SU-DHL-6 (cell line): ENCODE results near the gene TP53AIP1.

Experiments
- H2AFZ ChIP-seq: fragments of 200-600 bp; sonication (generic); 2 replicates; pipeline ENCODE4 v1.6.1; 2014; ENCODE audit warnings: low read depth, mild to moderate bottlenecking, moderate library complexity, mixed read lengths, antibody characterized with exemption, low read length; ENCODE audit not compliant: severe bottlenecking
- H3F3A ChIP-seq: fragments of 200-600 bp; shearing (Covaris generic); 2 replicates; pipeline ENCODE4 v1.6.0; 2016; ENCODE audit warnings: antibody characterized with exemption, mild to moderate bottlenecking; ENCODE audit not compliant: insufficient read depth
- H3K27ac ChIP-seq: fragments of 200-600 bp; sonication (generic); 2 replicates; pipeline ENCODE4 v1.5.1; 2016; ENCODE audit warnings: low read depth, mild to moderate bottlenecking, low read length, moderate library complexity, mixed read lengths
- H3K27me3 ChIP-seq: fragments of 200-600 bp; sonication (generic), shearing (Covaris generic); 2 replicates; pipeline ENCODE4 v1.6.0; 2014; ENCODE audit warnings: mild to moderate bottlenecking, low read length
- H3K36me3 ChIP-seq: fragments of 200-600 bp; sonication (generic); 2 replicates; pipeline ENCODE4 v1.6.1; 2014; ENCODE audit warnings: mild to moderate bottlenecking, low read length, mixed read lengths
- H3K4me2 ChIP-seq: fragments of 300-600, 200-600 bp; shearing (Covaris generic), sonication (generic); 2 replicates; pipeline ENCODE4 v1.6.0; 2014; ENCODE audit warnings: low read length, low read depth, mild to moderate bottlenecking; ENCODE audit not compliant: poor library complexity, severe bottlenecking
- H3K4me3 ChIP-seq: fragments of 200-600 bp; sonication (generic); 2 replicates; pipeline ENCODE4 v1.5.1; 2014; ENCODE audit warnings: antibody characterized with exemption, low read length, mild to moderate bottlenecking, mixed read lengths; ENCODE audit not compliant: insufficient read depth, poor library complexity, severe bottlenecking
- H3K79me2 ChIP-seq: fragments of 200-600 bp; sonication (generic); 2 replicates; pipeline ENCODE4 v1.6.1; 2014; ENCODE audit warnings: mild to moderate bottlenecking, low read length, moderate library complexity; ENCODE audit not compliant: insufficient read depth
- H3K9ac ChIP-seq: fragments of 200-600 bp; sonication (generic); 2 replicates; pipeline ENCODE4 v1.7.0; 2014; ENCODE audit warnings: mild to moderate bottlenecking, low read length
- H3K9me2 ChIP-seq: fragments of 200-600 bp; sonication (generic); replicated peaks from 2 replicates; pipeline ENCODE4 v1.6.1; 2014; ENCODE audit warnings: low read length; ENCODE audit not compliant: insufficient read depth
- H3K9me3 ChIP-seq: fragments of 200-600 bp; sonication (generic); 2 replicates; pipeline ENCODE4 v1.6.1; 2014; ENCODE audit warnings: low read length, mixed read lengths; ENCODE audit not compliant: insufficient read depth
- H4K20me1 ChIP-seq: fragments of 200-600 bp; sonication (generic); 2 replicates; pipeline ENCODE4 v1.6.1; 2014; ENCODE audit warnings: low read depth, mild to moderate bottlenecking, antibody characterized with exemption, low read length, moderate library complexity, mixed read lengths
- CTCF ChIP-seq: fragments of 200-600 bp; sonication (generic); IDR thresholded peaks from one replicate; pipeline ENCODE4 v1.5.1; 2017; ENCODE audit warnings: antibody characterized with exemption, mild to moderate bottlenecking, low read length, moderate library complexity; ENCODE audit not compliant: insufficient read depth, poor library complexity, severe bottlenecking
- EZH2phosphoT487 ChIP-seq: fragments of 200-600 bp; sonication (generic), shearing (Covaris generic); conservative IDR thresholded peaks from 2 replicates; pipeline ENCODE4 v1.6.1; 2018; ENCODE audit warnings: mild to moderate bottlenecking, antibody characterized with exemption, low read length, moderate library complexity, mixed read lengths

TP53AIP1 gene

GRCh38 chr11:128936606-128937251 lies 5.9 kb downstream of the TP53AIP1 start:
- Histone ChIP-seq H4K20me1 (no peaks in the 10 kb centered on the region), H3K4me2 (no peak overlapping the region), H3K9me3 (no peaks in the 10 kb centered on the region), H3K27me3 (no peaks in the 10 kb centered on the region), H3K36me3 (no peaks in the 10 kb centered on the region), H3K27ac (no peak overlapping the region), H3F3A (no peaks in the 10 kb centered on the region), H2AFZ (no peak overlapping the region), H3K9me2 (no peaks in the 10 kb centered on the region), H3K9ac (no peak overlapping the region), H3K79me2 (no peaks in the 10 kb centered on the region), H3K4me3 (no peak overlapping the region)
- TF ChIP-seq EZH2phosphoT487 (no peak), CTCF (no peak)

- no peaks in the 10 kb centered on the region for H3K9me3 ChIP-seq
- no peaks in the 10 kb centered on the region for H3K9me2 ChIP-seq
- H3K36me3 ChIP-seq = no peaks in the 10 kb centered on the region
- H3K79me2 ChIP-seq = no peaks in the 10 kb centered on the region
- no peak overlapping the region for H3K4me3 ChIP-seq
- no peak overlapping the region for H3K27ac ChIP-seq
- H3K27me3 ChIP-seq = no peaks in the 10 kb centered on the region
- H3K9ac ChIP-seq = no peak overlapping the region
- H2AFZ ChIP-seq = no peak overlapping the region
- H3K4me2 ChIP-seq = no peak overlapping the region
- no peak for TF ChIP-seq CTCF
- no peak for TF ChIP-seq EZH2phosphoT487
- H3F3A ChIP-seq = no peaks in the 10 kb centered on the region
- H4K20me1 ChIP-seq = no peaks in the 10 kb centered on the region
Observed at GRCh38 chr11:128934926-128935325, 7.7 kb downstream of the TP53AIP1 start.

DNA sequence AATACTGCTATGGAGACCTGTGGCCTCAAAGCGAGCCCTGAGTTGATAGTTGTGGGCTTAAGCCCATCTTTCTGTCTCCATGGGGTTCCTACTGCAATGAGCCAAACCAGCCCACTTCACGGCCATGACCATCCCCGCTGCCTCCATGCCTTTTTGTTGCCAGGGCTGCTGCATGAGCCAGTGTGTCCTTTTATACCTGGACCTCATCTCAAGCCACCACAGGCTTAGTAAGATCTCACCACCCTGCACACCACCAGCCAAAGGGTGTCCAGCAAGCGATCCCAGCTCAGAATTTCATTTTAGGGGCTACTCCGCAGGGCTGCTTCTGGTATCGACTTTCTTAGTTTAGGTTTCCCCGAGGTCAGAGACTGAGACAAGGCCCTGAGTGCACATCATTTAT lies 8.3 kb downstream of the TP53AIP1 start:
- Histone ChIP-seq H3K9ac (no peak overlapping the region), H3K4me3 (no peak overlapping the region), H2AFZ (no peak overlapping the region), H3K9me3 (no peaks in the 10 kb centered on the region), H3F3A (no peaks in the 10 kb centered on the region), H3K4me2 (no peak overlapping the region), H4K20me1 (no peaks in the 10 kb centered on the region), H3K27me3 (no peaks in the 10 kb centered on the region), H3K9me2 (no peaks in the 10 kb centered on the region), H3K79me2 (no peaks in the 10 kb centered on the region), H3K27ac (no peak overlapping the region), H3K36me3 (no peaks in the 10 kb centered on the region)
- no peak for TF ChIP-seq CTCF
- TF ChIP-seq EZH2phosphoT487 = no peak
